Right cardiac atrium (tissue), 5 donors: ENCODE results near the gene USP17L30. TPM values are rescaled to one million over a fixed set of nuclear protein-coding genes. Genes with fewer than 3 reads are reported as not detected.
"Not testable (repeated sequence)": the region's sequence is repeated elsewhere in the genome, so short reads cannot be mapped to it uniquely, and the experiment has no call there.

Experiments used
- ATAC-seq, 2 donors: fragments of 200-7000 bp; cut with Tn5 transposase; one replicate each; pipeline versions ENCODE4 v1.8.0 to v1.9.1; 2020; ENCODE audit warnings: moderate library complexity in 2 of 2, mild to moderate bottlenecking in 1 of 2
- DNase-seq, 3 donors: peaks; one replicate each; pipeline ENCODE4 v3.0.0-alpha.2; 2020
- H3K27ac ChIP-seq: one replicate; pipeline ENCODE4 v1.5.1; 2013; ENCODE audit warnings: mild to moderate bottlenecking, low read length, control low read depth, moderate library complexity
- H3K27me3 ChIP-seq: one replicate; pipeline ENCODE4 v1.6.1; 2013; ENCODE audit not compliant: control insufficient read depth, insufficient read depth
- H3K4me1 ChIP-seq: one replicate; pipeline ENCODE4 v1.6.1; 2013; ENCODE audit warnings: low read length; ENCODE audit not compliant: control insufficient read depth, insufficient read depth
- H3K4me3 ChIP-seq: one replicate; pipeline ENCODE4 v1.5.1; 2013; ENCODE audit warnings: low read length, control low read depth
- H3K9me3 ChIP-seq: one replicate; pipeline ENCODE4 v1.6.1; 2013; ENCODE audit warnings: low read length; ENCODE audit not compliant: control insufficient read depth
- WGBS: extraction: QIAGEN DNeasy Blood & Tissue Kit; methylation state at CpG from one replicate; pipeline ENCODE4 v1.1.7; 2013; 5-methylcytosine and 5-hydroxymethylcytosine counted together
- intact Hi-C, 4 donors: fragments of 100-400 bp; cut with DNase I; formaldehyde crosslinking; loops; one replicate each; pipeline versions ENCODE4 v1.11.0 to v1.14.0; 2022 to 2023
- long read RNA-seq, 4 donors: library from polyadenylated mRNA; unstranded; transcript quantifications; one replicate each; pipeline ENCODE4 v2.0.0, GENCODE V29; 2020 to 2021
- polyA plus RNA-seq: library from polyadenylated mRNA; stranded (reverse); fragments of 200-250 nt; gene quantifications from one replicate; pipeline ENCODE4 v1.2.3, GENCODE V29; 2013
- total RNA-seq, 4 donors: library from RNA; stranded (reverse); fragmentation: NEBNext Ultra II Directional; extraction: Animal tissue kit (Norgen Biotek cat#: 25700); gene quantifications; one replicate each; pipeline ENCODE4 v1.2.1, GENCODE V29; 2021
- donor health status: healthy with polysubstance abuse.
- donor health status: DM: no; HTN: yes; CAD: no.
- donor health status: DM: no; HTN: no; CAD: no.
- donor health status: DM: no; HTN: yes; CAD: no; lungs with severe emphysema.
- donor health status: DM: yes; HTN: yes; CAD: no.

Gene USP17L30
- total RNA-seq (not detected), polyA plus RNA-seq (not detected)
- long read RNA-seq, donor 1: 0 reads
- long read RNA-seq, donor 2: 0 reads
- long read RNA-seq, donor 3: 0 reads
- long read RNA-seq, donor 4: 0 reads

GRCh38 chr4:9362829-9363228 is at the start of gene USP17L30:
TSS of gene USP17L30 (plus strand) at chr4:9363129. CDS start at chr4:9363129, 0 bp downstream.
- H3K4me1 ChIP-seq, H3K9me3 ChIP-seq, intact Hi-C loops, ATAC-seq, DNase-seq, H3K27me3 ChIP-seq, H3K27ac ChIP-seq, H3K4me3 ChIP-seq: not testable (repeated sequence)
- no CpG with 5 or more reads among the region's 15 CpGs for WGBS

GRCh38 chr4:9324191-9324590 is 38.7 kb upstream of the USP17L30 start:
- H3K9me3 ChIP-seq, H3K4me3 ChIP-seq, ATAC-seq, H3K4me1 ChIP-seq, intact Hi-C loops, DNase-seq, H3K27ac ChIP-seq, H3K27me3 ChIP-seq: not testable (repeated sequence)
- WGBS: 90% methylated on average over 1 of the region's 13 CpGs

GRCh38 chr4:9324865-9325264 is 38.1 kb upstream of the USP17L30 start, which contains the start of gene USP17L24:
TSS of gene USP17L24 (plus strand) at chr4:9325165. CDS start at chr4:9325165, 0 bp downstream.
- H3K4me1 ChIP-seq, H3K9me3 ChIP-seq, intact Hi-C loops, DNase-seq, H3K27me3 ChIP-seq, H3K27ac ChIP-seq, ATAC-seq, H3K4me3 ChIP-seq: not testable (repeated sequence)
- WGBS: no CpG with 5 or more reads among the region's 15 CpGs

GRCh38 chr4:9329611-9330010 is 33.3 kb upstream of the USP17L30 start, which contains the start of gene USP17L25:
TSS of gene USP17L25 (plus strand) at chr4:9329911. CDS start at chr4:9329911, 0 bp downstream.
- H3K9me3 ChIP-seq, intact Hi-C loops, ATAC-seq, H3K4me3 ChIP-seq, DNase-seq, H3K27ac ChIP-seq, H3K4me1 ChIP-seq, H3K27me3 ChIP-seq: not testable (repeated sequence)
- no CpG with 5 or more reads among the region's 15 CpGs for WGBS

GRCh38 chr4:9334358-9334757 is 28.6 kb upstream of the USP17L30 start, which contains the start of gene USP17L26:
TSS of gene USP17L26 (plus strand) at chr4:9334658. CDS start at chr4:9334658, 0 bp downstream.
- H3K4me3 ChIP-seq, ATAC-seq, DNase-seq, H3K4me1 ChIP-seq, H3K27ac ChIP-seq, H3K9me3 ChIP-seq, H3K27me3 ChIP-seq, intact Hi-C loops: not testable (repeated sequence)
- 91% methylated on average over 10 of the region's 15 CpGs for WGBS

GRCh38 chr4:9339103-9339502 is 23.8 kb upstream of the USP17L30 start, which contains the start of gene USP17L5:
TSS of gene USP17L5 (plus strand) at chr4:9339403. CDS start at chr4:9339403, 0 bp downstream.
- H3K4me3 ChIP-seq, DNase-seq, ATAC-seq, intact Hi-C loops, H3K9me3 ChIP-seq, H3K27me3 ChIP-seq, H3K4me1 ChIP-seq, H3K27ac ChIP-seq: not testable (repeated sequence)
- WGBS: no CpG with 5 or more reads among the region's 15 CpGs

- no CpG with 5 or more reads among the region's 15 CpGs for WGBS
- H3K4me3 ChIP-seq, H3K9me3 ChIP-seq, ATAC-seq, H3K27me3 ChIP-seq, H3K27ac ChIP-seq, DNase-seq, intact Hi-C loops, H3K4me1 ChIP-seq: not testable (repeated sequence)
These were observed 19.1 kb upstream of the USP17L30 start, which contains the start of gene USP17L27 for GRCh38 chr4:9343848-9344247. TSS of gene USP17L27 (plus strand) at chr4:9344148. CDS start at chr4:9344148, 0 bp downstream.

GRCh38 chr4:9348593-9348992 is 14.3 kb upstream of the USP17L30 start, which contains the start of gene USP17L28:
TSS of gene USP17L28 (plus strand) at chr4:9348893. CDS start at chr4:9348893, 0 bp downstream.
- DNase-seq, H3K9me3 ChIP-seq, H3K27me3 ChIP-seq, H3K4me1 ChIP-seq, H3K27ac ChIP-seq, H3K4me3 ChIP-seq, intact Hi-C loops, ATAC-seq: not testable (repeated sequence)
- WGBS: no CpG with 5 or more reads among the region's 15 CpGs

GRCh38 chr4:9350866-9351265 is 12.1 kb upstream of the USP17L30 start:
- H3K4me3 ChIP-seq, H3K4me1 ChIP-seq, H3K27ac ChIP-seq, H3K27me3 ChIP-seq, DNase-seq, intact Hi-C loops, H3K9me3 ChIP-seq, ATAC-seq: not testable (repeated sequence)
- 94% methylated on average over 13 of the region's 18 CpGs for WGBS

GRCh38 chr4:9353338-9353737 is 9.6 kb upstream of the USP17L30 start, which contains the start of gene USP17L29:
TSS of gene USP17L29 (plus strand) at chr4:9353638. CDS start at chr4:9353638, 0 bp downstream.
- no CpG with 5 or more reads among the region's 15 CpGs for WGBS
- H3K4me3 ChIP-seq, DNase-seq, H3K27ac ChIP-seq, H3K9me3 ChIP-seq, ATAC-seq, H3K27me3 ChIP-seq, H3K4me1 ChIP-seq, intact Hi-C loops: not testable (repeated sequence)

- H3K9me3 ChIP-seq, H3K4me1 ChIP-seq, H3K27me3 ChIP-seq, ATAC-seq, H3K4me3 ChIP-seq, intact Hi-C loops, DNase-seq, H3K27ac ChIP-seq: not testable (repeated sequence)
- WGBS: 51% methylated on average over 1 of the region's 1 CpG
These were observed 17.0 kb downstream of the USP17L30 start for GRCh38 chr4:9379881-9380280.
